Heart right ventricle (tissue), 16 donors: ENCODE measurements around the gene SLIT3. TPM values are rescaled to one million over a fixed set of nuclear protein-coding genes. Genes with fewer than 3 reads are reported as not detected.

Experiments used
- ATAC-seq, 8 donors: fragments of 200-7000 bp; cut with Tn5 transposase; one replicate each; pipeline ENCODE4 v1.9.1; 2020; ENCODE audit warnings: mild to moderate bottlenecking in 8 of 8, moderate library complexity in 8 of 8, moderate number of reproducible peaks in 1 of 8
- DNase-seq, 2 donors: peaks; one replicate each; pipeline ENCODE4 v3.0.0-alpha.2; 2020
- H3K27ac ChIP-seq, 10 donors: fragments of 200-600 bp; sonication (generic) in 2 of 10; one replicate each; pipeline versions ENCODE4 v1.5.0 to v1.8.0; 2020 to 2022; ENCODE audit warnings: mild to moderate bottlenecking in 3 of 10
- H3K27me3 ChIP-seq, 7 donors: fragments of 200-600 bp; one replicate each; pipeline ENCODE4 v1.8.0; 2021 to 2022; ENCODE audit warnings: mild to moderate bottlenecking in 2 of 7
- H3K36me3 ChIP-seq, 9 donors: fragments of 200-600 bp; sonication (generic) in 1 of 9; one replicate each; pipeline versions ENCODE4 v1.5.0 to v1.8.0; 2020 to 2022; ENCODE audit warnings: mild to moderate bottlenecking in 2 of 9
- H3K4me1 ChIP-seq, 9 donors: fragments of 200-600 bp; sonication (generic) in 1 of 9; one replicate each; pipeline versions ENCODE4 v1.5.0 to v1.8.0; 2020 to 2022; ENCODE audit warnings: mild to moderate bottlenecking in 4 of 9
- H3K4me3 ChIP-seq, 10 donors: fragments of 200-600 bp; sonication (generic) in 2 of 10; one replicate each; pipeline versions ENCODE4 v1.5.0 to v1.8.0; 2020 to 2022; ENCODE audit warnings: mild to moderate bottlenecking in 7 of 10, moderate library complexity in 2 of 10
- H3K9me3 ChIP-seq, 11 donors: fragments of 200-600 bp in 10 of 11; sonication (generic) in 2 of 11; one replicate each; pipeline versions ENCODE4 v1.5.0 to v1.8.0; 2013 to 2022; ENCODE audit warnings: mild to moderate bottlenecking in 2 of 11, control low read depth in 1 of 11, moderate library complexity in 1 of 11
- CTCF ChIP-seq, 9 donors: fragments of 200-600 bp; sonication (generic) in 2 of 9; IDR thresholded peaks; one replicate each; pipeline versions ENCODE4 v1.5.0 to v1.8.0; 2021 to 2022; ENCODE audit warnings: antibody characterized with exemption in 9 of 9, mild to moderate bottlenecking in 5 of 9, moderate library complexity in 1 of 9
- WGBS, 2 donors: extraction: QIAGEN DNeasy Blood & Tissue Kit; methylation state at CpG; one replicate each; pipeline ENCODE4 v1.1.7; 2013; ENCODE audit warnings: inconsistent platforms in 1 of 2; 5-methylcytosine and 5-hydroxymethylcytosine counted together
- intact Hi-C, 10 donors: fragments of 100-400 bp; cut with DNase I; formaldehyde crosslinking; loops; one replicate each; pipeline versions ENCODE4 v1.11.1 to v1.14.2; 2022
- polyA plus RNA-seq, 2 donors: library from polyadenylated mRNA; stranded (reverse); fragments of 200-250 nt; gene quantifications; one replicate each; pipeline ENCODE4 v1.2.3, GENCODE V29; 2013
- total RNA-seq, 10 donors: library from RNA; stranded (reverse); fragmentation: NEBNext Ultra II Directional in 3 of 10; extraction: Animal tissue kit (Norgen Biotek cat#: 25700) in 3 of 10; gene quantifications; one replicate each; pipeline versions ENCODE4 v1.2.1 to v1.2.4, GENCODE V29; 2021 to 2023
- donor health status: Arrhythmogenic right ventricular cardiomyopathy.
- donor health status: ischemic (EF 13 %, LVEDD 7.1; RV severe dilation, severe dysfunction).
- donor health status: healthy with polysubstance abuse.
- donor health status: DM: no; HTN: yes; CAD: no.
- donor health status: DM: no; HTN: no; CAD: no.
- donor health status: ischemic (EF 25% LVEDD 6.9; RV normal size, moderate dysfunction).
- donor health status: ischemic (EF 25% LVEDD 5.7; RV mildly dilated, moderate dysfunction).
- donor health status: healthy.
- donor health status: DM: yes; HTN: yes; CAD: no.
- donor health status: Ischemic cardiomyopathy.
- donor health status: ischemic (EF 35%, LVEDD 5.7; RV mildly dilated, moderate dysfunction).
- donor health status: nonischemic (EF 11% LVEDD 7.7; RV severe dilation, severe dysfunction).
- donor health status: DM: yes; HTN: yes; CAD: no.
- donor health status: PGD.
- donor health status: ischemic (EF 29% LVEDD 5.4; RV normal size, mild dysfunction).
- donor health status: nonischemic (EF 23%, LVEDD 6.1; RV moderate dilation, normal function).

SLIT3 gene
- total and polyA plus RNA-seq, 12 donors, result 2.0 to 29.2 (median 12.1) TPM

- no peaks in the 10 kb centered on the region for H3K27me3 ChIP-seq
- ATAC-seq (no peak), DNase-seq (no peak)
- peaks cover 0 to 9% (median 0%) of the 10 kb centered on the region in 9 donors for H3K4me1 ChIP-seq
- no peak overlapping the region for H3K4me3 ChIP-seq
- intact Hi-C loops, result no loop called here
- no peak for TF ChIP-seq CTCF (IDR thresholded peaks at IDR 0.05)
- H3K9me3 ChIP-seq, result no peaks in the 10 kb centered on the region
- no peak overlapping the region for H3K27ac ChIP-seq
- WGBS, 2 donors, result 74 to 77% methylated on average over 6 of the region's 6 CpGs
- no peaks in the 10 kb centered on the region for H3K36me3 ChIP-seq
These were observed 390.1 kb downstream of the SLIT3 start for GRCh38 chr5:168910874-168911273.

DNA sequence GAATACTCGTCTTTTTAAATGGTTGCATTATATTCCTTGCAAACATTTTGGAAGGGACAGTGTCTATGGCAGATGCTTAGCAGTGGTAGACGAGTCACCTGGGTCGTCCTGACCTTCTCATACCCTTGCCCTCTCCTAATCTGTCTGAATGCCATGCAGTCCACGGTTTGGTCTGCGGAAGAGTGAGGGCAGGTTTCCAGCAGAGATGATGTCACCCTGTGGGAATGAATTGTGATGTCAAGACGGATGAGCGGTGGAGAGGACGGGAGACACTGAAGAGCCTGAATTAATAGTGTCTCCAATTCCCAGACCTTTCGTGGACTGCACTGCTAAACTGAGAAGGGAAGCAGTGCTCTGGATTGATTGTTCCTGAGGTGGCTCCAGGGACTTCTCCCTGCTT, 392.7 kb downstream of the SLIT3 start:
- DNase-seq, result peak in 1 of 2 donors; percentile 40
- no peak overlapping the region for H3K4me3 ChIP-seq
- peak overlapping the region in 1 of 10 donors; percentile 37 for H3K27ac ChIP-seq
- intact Hi-C loops, result no loop called here
- ATAC-seq, result peak; percentile 42 to 97 (median 84)
- no peak for TF ChIP-seq CTCF (IDR thresholded peaks at IDR 0.05)
- peaks cover 0 to 9% (median 0%) of the 10 kb centered on the region in 9 donors for H3K4me1 ChIP-seq
- H3K27me3 ChIP-seq, result no peaks in the 10 kb centered on the region
- no peaks in the 10 kb centered on the region for H3K36me3 ChIP-seq
- WGBS, 2 donors, result 28 to 30% methylated on average over 9 of the region's 9 CpGs
- no peaks in the 10 kb centered on the region for H3K9me3 ChIP-seq

GRCh38 chr5:168903061-168903460, 397.9 kb downstream of the SLIT3 start:
- no peaks in the 10 kb centered on the region for H3K4me1 ChIP-seq
- DNase-seq (no peak), ATAC-seq (no peak)
- H3K27ac ChIP-seq, result no peak overlapping the region
- H3K4me3 ChIP-seq, result no peak overlapping the region
- no peaks in the 10 kb centered on the region for H3K36me3 ChIP-seq
- no peaks in the 10 kb centered on the region for H3K27me3 ChIP-seq
- TF ChIP-seq CTCF (IDR thresholded peaks at IDR 0.05), result no peak
- intact Hi-C loops, result no loop called here
- WGBS, 2 donors, result 81 to 87% methylated on average over 2 of the region's 2 CpGs
- H3K9me3 ChIP-seq, result no peaks in the 10 kb centered on the region

- TF ChIP-seq CTCF (IDR thresholded peaks at IDR 0.05), result no peak
- intact Hi-C loops, result no loop called here
- Histone ChIP-seq H3K4me3 (no peak overlapping the region), H3K9me3 (no peaks in the 10 kb centered on the region), H3K27me3 (no peaks in the 10 kb centered on the region), H3K27ac (no peak overlapping the region), H3K4me1 (no peaks in the 10 kb centered on the region), H3K36me3 (no peaks in the 10 kb centered on the region)
- ATAC-seq (no peak), DNase-seq (no peak)
- WGBS, 2 donors, result 85 to 91% methylated on average over 3 of the region's 3 CpGs
These were observed 401.3 kb downstream of the SLIT3 start for GRCh38 chr5:168899673-168900072.
